Epithelial cell of proximal tubule (primary cell): ENCODE data around the gene LRRC74A. TPM values are rescaled to one million over a fixed set of nuclear protein-coding genes. Genes with fewer than 3 reads are reported as not detected.

Source experiments
- DNase-seq: peaks from one replicate; pipeline ENCODE4 v3.0.0-alpha.2; 2011; ENCODE audit warnings: low read depth
- H3K4me3 ChIP-seq: 2 replicates; pipeline ENCODE4 v1.5.1; 2011; ENCODE audit warnings: low read depth, mild to moderate bottlenecking, low read length
- CTCF ChIP-seq: conservative IDR thresholded peaks from 2 replicates; pipeline ENCODE4 v1.5.1; 2012; ENCODE audit warnings: low read depth, mild to moderate bottlenecking, low read length
- total RNA-seq: library from RNA; depleted of rRNA; stranded (reverse); fragments of >200 nt; gene quantifications from 2 replicates; pipeline ENCODE4 v1.2.3, GENCODE V29; 2015

LRRC74A gene
- total RNA-seq, 1 donor from 2014 or later, result not detected

DNA sequence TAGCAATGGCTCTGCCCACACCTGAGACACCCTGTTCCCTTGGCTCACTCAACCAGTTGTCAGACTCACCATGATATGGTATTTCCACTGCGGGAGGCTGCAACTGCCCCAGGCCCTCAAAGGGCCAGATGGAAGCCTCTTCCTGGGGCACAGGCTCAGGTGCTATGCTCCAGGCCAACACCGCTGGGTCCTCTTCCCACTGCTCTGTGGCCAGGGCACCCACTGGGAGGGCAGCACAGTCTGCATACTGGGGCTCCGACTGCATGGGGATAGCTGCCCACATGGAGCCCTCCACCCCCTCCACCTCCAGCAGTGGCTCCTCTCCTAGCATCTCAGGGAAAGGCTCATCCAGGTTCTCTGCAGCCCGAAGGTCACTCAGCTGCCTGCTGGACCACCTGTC lies 17.2 kb upstream of the LRRC74A start:
- TF ChIP-seq CTCF, result no peak
- no peak for DNase-seq
- no peak overlapping the region for H3K4me3 ChIP-seq

- H3K4me3 ChIP-seq, result no peak overlapping the region
- no peak for DNase-seq
- no peak for TF ChIP-seq CTCF
Observed at GRCh38 chr14:76810525-76810924, 15.7 kb upstream of the LRRC74A start.

DNA sequence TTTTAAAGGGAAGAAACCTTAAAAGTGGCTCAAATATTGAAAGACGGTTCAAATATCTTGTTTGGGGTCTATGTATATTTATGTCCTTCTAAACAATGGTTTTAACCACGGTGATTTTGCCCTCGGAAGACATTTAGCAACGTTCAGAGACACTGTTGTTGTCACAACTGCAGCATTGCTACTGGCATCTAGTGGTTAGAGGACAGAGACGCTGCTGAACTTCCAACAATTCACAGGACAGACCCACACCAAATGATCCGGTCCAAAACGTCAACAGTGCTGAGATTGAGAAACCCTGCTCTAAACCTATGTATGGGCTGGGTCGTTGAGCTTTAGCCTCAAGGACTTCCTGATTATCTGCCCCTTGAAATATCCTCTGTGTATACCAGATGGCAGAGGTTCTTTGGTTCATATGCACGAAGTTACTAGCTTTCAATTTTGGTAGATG lies 15.2 kb upstream of the LRRC74A start:
- peak; percentile 55 for TF ChIP-seq CTCF
- no peak for DNase-seq

DNA sequence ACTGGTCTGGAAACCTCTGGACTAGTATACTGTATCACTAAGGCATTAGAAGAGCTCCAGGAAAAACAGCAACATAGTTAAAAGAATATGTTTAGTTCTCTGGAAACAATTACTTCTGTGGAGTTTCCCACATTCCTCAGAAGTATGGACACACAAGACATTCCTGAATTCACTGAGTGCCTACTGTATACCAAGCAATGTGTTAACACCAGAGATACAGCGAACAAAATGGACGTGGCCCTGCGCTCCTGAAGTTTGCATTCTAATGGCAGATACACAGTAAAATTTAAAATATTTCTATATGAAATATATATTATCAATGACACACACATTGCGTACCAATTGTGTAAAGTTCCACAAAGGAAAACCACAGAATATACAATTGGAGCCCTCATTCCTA lies 14.6 kb upstream of the LRRC74A start:
- DNase-seq, result no peak

More for the DNA sequence above, 15.2 kb upstream of the LRRC74A start:
- peak overlapping the region; percentile 93 for H3K4me3 ChIP-seq

GRCh38 chr14:76812093-76812421 lies 14.2 kb upstream of the LRRC74A start:
- TF ChIP-seq CTCF, result no peak
- no peak for DNase-seq
- H3K4me3 ChIP-seq, result peak overlapping the region; percentile 93

More for the DNA sequence above, 14.6 kb upstream of the LRRC74A start:
- peak overlapping the region; percentile 93 for H3K4me3 ChIP-seq
- TF ChIP-seq CTCF, result no peak

- peak within 1 kb of the TSS; percentile 93 for H3K4me3 ChIP-seq
- no peak for DNase-seq
- TF ChIP-seq CTCF, result no peak
Observed at GRCh38 chr14:76812422-76813383, 13.5 kb upstream of the LRRC74A start, which contains the start of gene ANGEL1. ANGEL1 (minus strand) TSS chr14:76812882; CDS start chr14:76812827, 55 bp downstream.
